HCT116 (cell line): ENCODE results near the gene KRTAP2-2.

Experiments
- ATF3 ChIP-seq: IDR thresholded peaks from 2 replicates; pipeline ENCODE4 v1.6.1; 2012
- CEBPB ChIP-seq: IDR thresholded peaks from 2 replicates; pipeline ENCODE4 v1.6.1; 2012; ENCODE audit warnings: low read depth
- CTCF ChIP-seq, 3 experiments: fragments of 200-600 bp in 1 of 3; sonication (generic) in 1 of 3; IDR thresholded peaks in 2 of 3; conservative IDR thresholded peaks in 1 of 3; 2 replicates each; pipeline ENCODE4 v1.5.1; 2012 to 2017; ENCODE audit warnings: low read depth in 2 of 3, low read length in 2 of 3, antibody characterized with exemption in 1 of 3, borderline replicate concordance in 1 of 3, control low read depth in 1 of 3, mild to moderate bottlenecking in 1 of 3, mixed read lengths in 1 of 3, mixed run types in 1 of 3, moderate library complexity in 1 of 3; ENCODE audit not compliant: insufficient read depth in 1 of 3
- ELF1 ChIP-seq: IDR thresholded peaks from 2 replicates; pipeline ENCODE4 v1.6.1; 2012; ENCODE audit warnings: low read depth, borderline replicate concordance
- EZH2phosphoT487 ChIP-seq: fragments of 200-600 bp; IDR thresholded peaks from 2 replicates; pipeline ENCODE4 v1.6.1; 2018; ENCODE audit warnings: antibody characterized with exemption, borderline replicate concordance
- JUND ChIP-seq: IDR thresholded peaks from 2 replicates; pipeline ENCODE4 v1.6.1; 2012
- POLR2A ChIP-seq: IDR thresholded peaks from 2 replicates; pipeline ENCODE4 v1.7.0; 2011; ENCODE audit warnings: borderline replicate concordance; ENCODE audit not compliant: insufficient read depth, insufficient read length; ENCODE audit errors: extremely low read depth
- POLR2AphosphoS5 ChIP-seq: IDR thresholded peaks from 2 replicates; pipeline ENCODE4 v1.6.1; 2011; ENCODE audit warnings: mild to moderate bottlenecking, low read depth, low read length, moderate library complexity
- REST ChIP-seq: IDR thresholded peaks from 2 replicates; pipeline ENCODE4 v1.6.1; 2012; ENCODE audit warnings: low read depth
- SIN3A ChIP-seq: IDR thresholded peaks from 2 replicates; pipeline ENCODE4 v1.6.1; 2012; ENCODE audit warnings: low read depth
- SRF ChIP-seq: IDR thresholded peaks from 2 replicates; pipeline ENCODE4 v1.6.1; 2012; ENCODE audit warnings: low read depth
- TCF7L2 ChIP-seq: IDR thresholded peaks from 2 replicates; pipeline ENCODE4 v1.7.0; 2011; ENCODE audit warnings: borderline replicate concordance, inconsistent platforms; ENCODE audit not compliant: insufficient read depth, insufficient read length; ENCODE audit errors: extremely low read depth
- YY1 ChIP-seq: IDR thresholded peaks from 2 replicates; pipeline ENCODE4 v1.6.1; 2011; ENCODE audit warnings: low read length, low read depth, moderate library complexity, mild to moderate bottlenecking; ENCODE audit not compliant: insufficient replicate concordance; ENCODE audit errors: extremely low read depth
- ZNF274 ChIP-seq: fragments of 200-500 bp; sonication (Bioruptor generic); IDR thresholded peaks from 2 replicates; pipeline ENCODE4 v1.6.1; 2014; ENCODE audit warnings: mild to moderate bottlenecking, low read depth, low read length, inconsistent platforms

- TF ChIP-seq REST (no peak), EZH2phosphoT487 (no peak), CTCF (IDR thresholded peaks at IDR 0.05 in 2 of 3, conservative IDR thresholded peaks at IDR 0.05 in 1 of 3; ENCODE audit: borderline replicate concordance in 1 of 3, insufficient read depth in 1 of 3, low read depth in 2 of 3, low read length in 2 of 3) (no peak), POLR2A (no peak), YY1 (no peak), SIN3A (no peak), POLR2AphosphoS5 (no peak), ELF1 (no peak), SRF (no peak), TCF7L2 (no peak), CEBPB (no peak), ATF3 (no peak), ZNF274 (no peak), JUND (no peak)
These were observed 43.0 kb upstream of the KRTAP2-2 start, which contains the start of gene KRTAP4-8 for GRCh38 chr17:41098042-41098441.
